NCI-H526 (cell line): ENCODE results near the gene TEX22.
A peak's percentile ranks its signal among the peaks of the same experiment; 100 is the strongest.

Source experiments
- DNase-seq, 2 experiments: peaks; one replicate each; lab custom pipeline; 2025; lab: John Stamatoyannopoulos, UW

Gene TEX22

GRCh38 chr14:105400016-105400415, 1.7 kb downstream of the TEX22 start:
- no peak for DNase-seq

- DNase-seq = no peak
Observed at GRCh38 chr14:105401699-105402098, 3.4 kb downstream of the TEX22 start.

GRCh38 chr14:105408592-105408991, 10.3 kb downstream of the TEX22 start:
- DNase-seq = no peak

GRCh38 chr14:105409364-105409763, 11.0 kb downstream of the TEX22 start:
- DNase-seq = no peak

GRCh38 chr14:105410642-105411016, 12.3 kb downstream of the TEX22 start:
- no peak for DNase-seq

- DNase-seq = peak in 1 of 2 experiments; percentile 72
Observed at GRCh38 chr14:105411017-105411941, 12.9 kb downstream of the TEX22 start.

- DNase-seq = no peak
Observed at GRCh38 chr14:105411985-105412770, 13.8 kb downstream of the TEX22 start.

- DNase-seq = peak in 1 of 2 experiments; percentile 36
Observed at GRCh38 chr14:105412771-105413543, 14.6 kb downstream of the TEX22 start.

GRCh38 chr14:105413544-105413886, 15.2 kb downstream of the TEX22 start:
- DNase-seq = no peak

- peak; percentile 14 to 83 for DNase-seq
Observed at GRCh38 chr14:105414456-105415371, 16.4 kb downstream of the TEX22 start.

GRCh38 chr14:105415481-105416428, 17.4 kb downstream of the TEX22 start:
- no peak for DNase-seq

- no peak for DNase-seq
Observed at GRCh38 chr14:105416671-105417070, 18.3 kb downstream of the TEX22 start.

- no peak for DNase-seq
Observed at GRCh38 chr14:105417690-105418121, 19.4 kb downstream of the TEX22 start.

GRCh38 chr14:105418269-105419194, 20.2 kb downstream of the TEX22 start:
- no peak for DNase-seq

GRCh38 chr14:105419195-105420091, 21.1 kb downstream of the TEX22 start, which contains the start of gene MTA1:
Gene MTA1 (plus strand): TSS chr14:105419827. CDS start chr14:105420036, 209 bp downstream.
- peak in 1 of 2 experiments; percentile 69 for DNase-seq

GRCh38 chr14:105420101-105420973, 22.0 kb downstream of the TEX22 start:
- no peak for DNase-seq
